Measurements from ENCODE around the gene INKA2.

Gene INKA2

DNA sequence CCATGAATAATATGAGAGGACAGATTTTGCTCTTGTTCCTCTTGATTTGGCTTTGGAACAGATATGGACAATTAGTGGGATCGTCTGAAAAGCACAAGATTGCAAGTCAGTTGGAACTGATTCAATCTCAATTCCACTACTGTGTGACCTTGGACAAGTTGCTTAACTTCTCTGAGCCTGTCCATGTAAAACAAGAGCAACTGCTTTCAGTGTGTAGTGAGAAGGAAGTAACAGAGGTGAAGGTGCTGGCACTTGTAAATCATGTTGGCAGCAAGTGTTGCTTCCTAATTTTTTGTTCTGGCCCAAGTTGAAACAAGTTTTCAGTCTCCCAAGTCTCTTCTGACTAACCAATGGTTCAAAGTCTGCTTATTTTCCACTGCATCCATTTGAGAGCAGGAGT, 15.3 kb downstream of the INKA2 start:
- Histone ChIP-seq H3K27me3 (ENCODE audit: insufficient read depth, low read length, poor library complexity) (no peaks in the 10 kb centered on the region), H3K23ac (ENCODE audit: low read length) (no peak overlapping the region), H2BK15ac (replicated peaks; ENCODE audit: low read depth) (no peak overlapping the region), H4K5ac (ENCODE audit: low read length) (no peak overlapping the region), H3K4me3 (ENCODE audit: low read length) (no peak overlapping the region), H3K9ac (ENCODE audit: low read length) (no peak overlapping the region), H2BK120ac (ENCODE audit: low read depth, low read length) (no peak overlapping the region), H3K56ac (ENCODE audit: low read length) (no peak overlapping the region), H3K36me3 (ENCODE audit: control insufficient read depth, insufficient read depth, low read length) (no peaks in the 10 kb centered on the region), H4K8ac (ENCODE audit: low read depth, low read length) (no peak overlapping the region), H3K4ac (ENCODE audit: low read depth, low read length) (no peak overlapping the region), H3K79me2 (ENCODE audit: control insufficient read depth, insufficient read depth, low read length) (no peaks in the 10 kb centered on the region), H2AK5ac (ENCODE audit: low read length) (no peak overlapping the region), H3K18ac (ENCODE audit: low read length) (no peak overlapping the region), H3K79me1 (ENCODE audit: low read length) (no peaks in the 10 kb centered on the region), H3K4me1 (ENCODE audit: control insufficient read depth, low read depth, low read length) (peaks cover 6% of the 10 kb centered on the region), H3K4me2 (ENCODE audit: low read length) (no peak overlapping the region), H3K27ac (ENCODE audit: low read depth, low read length) (no peak overlapping the region), H2BK5ac (ENCODE audit: low read length) (no peak overlapping the region)
- no peak for DNase-seq
- WGBS (ENCODE audit: extremely low coverage, insufficient coverage, low lambda C conversion rate) = no CpG with 5 or more reads among the region's 1 CpG

DNA sequence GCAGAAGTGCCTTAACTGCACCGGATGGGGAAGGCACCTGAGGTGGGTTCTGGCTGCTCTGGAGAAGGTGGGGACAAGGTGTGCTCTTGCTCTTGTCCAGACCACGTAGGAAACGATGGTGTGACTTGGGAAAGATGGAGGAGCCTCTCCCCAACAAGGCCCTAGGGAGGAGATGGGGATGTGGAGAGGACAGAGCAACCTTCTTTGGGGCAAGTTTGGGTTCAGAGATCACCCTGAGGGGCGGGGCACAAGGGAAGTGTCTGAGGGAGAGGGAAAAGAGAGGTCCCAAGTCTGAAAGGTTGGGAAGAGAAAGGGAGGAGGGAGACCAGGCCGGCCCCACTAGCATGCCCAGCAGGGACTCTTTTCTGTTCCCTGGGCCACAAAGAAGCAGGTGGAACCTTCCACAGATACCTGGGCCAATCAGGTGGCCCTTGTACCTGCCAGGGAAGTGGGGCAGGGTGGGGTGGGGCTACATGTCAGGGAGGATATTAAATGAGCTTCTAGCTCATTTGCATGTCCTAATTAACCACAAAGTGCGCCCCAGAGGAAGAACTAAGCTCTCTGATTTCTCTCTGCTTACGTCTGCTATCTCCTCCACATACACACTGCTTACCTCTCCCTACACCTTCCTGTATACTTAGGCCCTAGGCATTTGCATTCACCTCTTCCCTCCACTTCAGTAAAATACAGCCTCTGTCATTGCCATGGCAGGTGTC, 15.9 kb downstream of the INKA2 start:
- Histone ChIP-seq H3K27me3 (ENCODE audit: insufficient read depth, low read length, poor library complexity) (no peaks in the 10 kb centered on the region), H4K8ac (ENCODE audit: low read depth, low read length) (no peak overlapping the region), H3K23ac (ENCODE audit: low read length) (no peak overlapping the region), H3K4ac (ENCODE audit: low read depth, low read length) (no peak overlapping the region), H3K27ac (ENCODE audit: low read depth, low read length) (no peak overlapping the region), H3K4me3 (ENCODE audit: low read length) (no peak overlapping the region), H3K9ac (ENCODE audit: low read length) (no peak overlapping the region), H2AK5ac (ENCODE audit: low read length) (no peak overlapping the region), H3K4me2 (ENCODE audit: low read length) (no peak overlapping the region), H2BK5ac (ENCODE audit: low read length) (no peak overlapping the region), H3K18ac (ENCODE audit: low read length) (no peak overlapping the region), H2BK120ac (ENCODE audit: low read depth, low read length) (no peak overlapping the region), H3K56ac (ENCODE audit: low read length) (no peak overlapping the region), H3K36me3 (ENCODE audit: control insufficient read depth, insufficient read depth, low read length) (no peaks in the 10 kb centered on the region), H3K79me2 (ENCODE audit: control insufficient read depth, insufficient read depth, low read length) (no peaks in the 10 kb centered on the region), H3K79me1 (ENCODE audit: low read length) (no peaks in the 10 kb centered on the region), H4K5ac (ENCODE audit: low read length) (no peak overlapping the region), H3K4me1 (ENCODE audit: control insufficient read depth, low read depth, low read length) (peaks cover 6% of the 10 kb centered on the region), H2BK15ac (replicated peaks; ENCODE audit: low read depth) (no peak overlapping the region)
- no CpG with 5 or more reads among the region's 7 CpGs for WGBS (ENCODE audit: extremely low coverage, insufficient coverage, low lambda C conversion rate)
- DNase-seq = no peak

DNA sequence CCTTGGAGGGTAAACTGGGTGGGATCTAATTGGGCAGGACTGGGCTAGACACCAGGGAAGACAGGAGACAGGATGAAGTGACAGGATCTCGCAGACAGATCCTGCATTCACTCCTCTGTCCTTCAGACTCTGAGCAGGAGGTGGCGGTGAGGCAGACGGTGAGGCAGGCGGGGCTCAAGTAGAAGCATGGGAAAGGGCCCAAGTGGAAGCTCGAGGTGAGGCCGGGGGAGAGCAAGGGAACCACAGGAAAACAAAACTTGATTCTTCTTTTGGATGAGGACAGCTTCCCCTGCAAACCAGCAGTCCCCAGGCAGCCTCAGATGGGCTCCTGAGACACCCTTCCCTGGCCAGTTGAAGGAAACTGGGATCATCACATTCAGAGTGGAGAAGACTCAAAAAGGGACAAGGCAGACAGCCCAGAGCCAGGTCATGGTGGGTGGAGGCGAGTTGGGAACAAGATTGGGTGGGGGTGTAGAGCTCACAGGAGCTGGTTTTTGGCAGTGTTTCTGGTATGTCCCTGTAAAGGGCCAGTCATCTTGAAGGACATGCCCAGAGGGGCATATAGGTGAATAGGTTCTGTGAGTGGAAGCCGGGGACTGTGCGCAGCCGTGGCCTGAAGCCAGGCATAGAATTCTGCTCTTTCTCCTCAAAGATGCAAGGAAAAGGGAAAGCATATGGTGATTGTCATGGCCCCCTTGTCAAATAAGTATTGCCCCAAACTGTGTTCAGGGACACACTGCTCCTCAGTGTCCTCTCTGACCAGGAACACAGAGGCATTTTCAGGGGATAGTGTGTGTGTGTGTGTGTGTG, 18.0 kb downstream of the INKA2 start:
- no peak overlapping the region for H2BK5ac ChIP-seq (ENCODE audit: low read length)
- no peak overlapping the region for H3K18ac ChIP-seq (ENCODE audit: low read length)
- no peaks in the 10 kb centered on the region for H3K79me2 ChIP-seq (ENCODE audit: control insufficient read depth, insufficient read depth, low read length)
- no peak overlapping the region for H3K27ac ChIP-seq (ENCODE audit: low read depth, low read length)
- no peak overlapping the region for H3K23ac ChIP-seq (ENCODE audit: low read length)
- no peak overlapping the region for H3K9ac ChIP-seq (ENCODE audit: low read length)
- no peak overlapping the region for H3K4me3 ChIP-seq (ENCODE audit: low read length)
- peaks cover 7% of the 10 kb centered on the region for H3K4me1 ChIP-seq (ENCODE audit: control insufficient read depth, low read depth, low read length)
- no peak overlapping the region for H4K8ac ChIP-seq (ENCODE audit: low read depth, low read length)
- no peak overlapping the region for H2BK120ac ChIP-seq (ENCODE audit: low read depth, low read length)
- no peak overlapping the region for H2AK5ac ChIP-seq (ENCODE audit: low read length)
- no peaks in the 10 kb centered on the region for H3K36me3 ChIP-seq (ENCODE audit: control insufficient read depth, insufficient read depth, low read length)
- H3K79me1 ChIP-seq (ENCODE audit: low read length) = no peaks in the 10 kb centered on the region
- H3K4me2 ChIP-seq (ENCODE audit: low read length) = no peak overlapping the region
- no peak for DNase-seq
- no peaks in the 10 kb centered on the region for H3K27me3 ChIP-seq (ENCODE audit: insufficient read depth, low read length, poor library complexity)
- H3K4ac ChIP-seq (ENCODE audit: low read depth, low read length) = no peak overlapping the region
- no peak overlapping the region for H3K56ac ChIP-seq (ENCODE audit: low read length)
- H2BK15ac ChIP-seq (replicated peaks; ENCODE audit: low read depth) = no peak overlapping the region
- no peak overlapping the region for H4K5ac ChIP-seq (ENCODE audit: low read length)
- whole genome bisulfite sequencing (ENCODE audit: extremely low coverage, insufficient coverage, low lambda C conversion rate) = no CpG with 5 or more reads among the region's 10 CpGs

DNA sequence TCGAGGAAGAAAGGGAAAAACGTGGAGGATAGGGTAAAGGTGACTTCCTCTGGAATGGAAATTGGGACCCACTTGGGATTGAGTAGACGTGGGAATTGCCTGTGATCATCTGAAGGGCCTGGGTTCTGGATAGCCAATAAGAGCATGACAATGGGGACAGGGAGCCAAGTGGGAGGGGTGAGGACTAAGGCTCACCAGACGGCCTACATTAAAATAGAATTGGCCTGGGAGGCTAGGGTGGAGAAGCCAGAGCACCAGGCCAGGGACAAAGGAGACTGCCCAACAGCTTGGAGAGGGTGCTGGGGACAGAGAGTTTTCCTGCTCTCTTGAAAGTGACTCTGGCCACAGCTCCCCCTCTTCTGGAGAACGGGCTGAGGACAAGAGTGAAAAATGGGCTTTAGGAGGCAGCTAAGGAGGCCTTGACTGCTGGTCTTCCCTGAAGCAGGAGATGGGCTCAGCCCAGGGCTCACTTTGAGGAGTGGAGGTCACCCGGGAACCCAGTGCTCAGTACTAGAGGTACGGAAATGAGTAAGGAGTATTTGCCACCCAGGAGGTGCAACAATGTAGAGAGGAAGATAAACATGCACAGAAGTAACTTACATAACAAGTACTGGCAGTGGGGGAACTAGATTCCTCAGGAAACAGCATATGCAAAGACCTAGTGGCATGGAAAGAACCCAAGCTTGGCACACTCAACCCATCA, 18.8 kb downstream of the INKA2 start:
- no peak overlapping the region for H3K4me3 ChIP-seq (ENCODE audit: low read length)

DNA sequence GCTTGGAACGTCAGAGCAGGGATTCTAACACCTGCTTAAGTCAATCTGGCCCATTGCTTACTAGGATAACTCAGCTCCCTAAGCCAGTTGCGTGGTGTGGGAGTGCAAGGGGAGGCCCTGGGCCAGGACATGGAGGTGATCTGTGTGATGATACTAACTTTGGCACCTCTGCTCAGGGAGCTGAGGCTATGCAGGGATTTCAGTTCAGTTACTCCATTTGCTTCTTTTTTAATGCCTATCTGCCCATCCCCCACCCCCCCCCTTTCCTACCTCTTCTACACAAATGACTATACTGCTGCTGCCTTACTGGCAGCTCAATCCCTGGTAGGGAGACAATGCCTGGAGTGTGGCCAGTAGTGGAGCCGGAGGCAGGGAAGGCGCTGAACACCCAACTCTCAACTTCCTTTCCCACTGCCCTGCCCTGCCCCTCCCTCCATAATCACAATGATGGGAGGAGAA, 19.5 kb downstream of the INKA2 start:
- H3K4me3 ChIP-seq (ENCODE audit: low read length) = no peak overlapping the region
- no peak overlapping the region for H3K9ac ChIP-seq (ENCODE audit: low read length)
- no peak for DNase-seq
- H3K56ac ChIP-seq (ENCODE audit: low read length) = no peak overlapping the region
- no peak overlapping the region for H3K23ac ChIP-seq (ENCODE audit: low read length)
- no peak overlapping the region for H3K4ac ChIP-seq (ENCODE audit: low read depth, low read length)
- no peaks in the 10 kb centered on the region for H3K79me1 ChIP-seq (ENCODE audit: low read length)
- H3K4me2 ChIP-seq (ENCODE audit: low read length) = no peak overlapping the region
- peaks cover 7% of the 10 kb centered on the region for H3K4me1 ChIP-seq (ENCODE audit: control insufficient read depth, low read depth, low read length)
- H2BK120ac ChIP-seq (ENCODE audit: low read depth, low read length) = no peak overlapping the region
- no peaks in the 10 kb centered on the region for H3K79me2 ChIP-seq (ENCODE audit: control insufficient read depth, insufficient read depth, low read length)
- H3K27me3 ChIP-seq (ENCODE audit: insufficient read depth, low read length, poor library complexity) = no peaks in the 10 kb centered on the region
- H2BK15ac ChIP-seq (replicated peaks; ENCODE audit: low read depth) = no peak overlapping the region
- no peak overlapping the region for H2BK5ac ChIP-seq (ENCODE audit: low read length)
- H2AK5ac ChIP-seq (ENCODE audit: low read length) = no peak overlapping the region
- no CpG with 5 or more reads among the region's 4 CpGs for WGBS (ENCODE audit: extremely low coverage, insufficient coverage, low lambda C conversion rate)
- no peaks in the 10 kb centered on the region for H3K36me3 ChIP-seq (ENCODE audit: control insufficient read depth, insufficient read depth, low read length)
- no peak overlapping the region for H4K8ac ChIP-seq (ENCODE audit: low read depth, low read length)
- H4K5ac ChIP-seq (ENCODE audit: low read length) = no peak overlapping the region
- H3K18ac ChIP-seq (ENCODE audit: low read length) = no peak overlapping the region
- H3K27ac ChIP-seq (ENCODE audit: low read depth, low read length) = no peak overlapping the region

More for the DNA sequence above, 18.8 kb downstream of the INKA2 start:
- Histone ChIP-seq H3K4me2 (ENCODE audit: low read length) (no peak overlapping the region), H3K9ac (ENCODE audit: low read length) (no peak overlapping the region), H3K27ac (ENCODE audit: low read depth, low read length) (no peak overlapping the region), H3K27me3 (ENCODE audit: insufficient read depth, low read length, poor library complexity) (no peaks in the 10 kb centered on the region), H3K79me1 (ENCODE audit: low read length) (no peaks in the 10 kb centered on the region), H2AK5ac (ENCODE audit: low read length) (no peak overlapping the region), H3K18ac (ENCODE audit: low read length) (no peak overlapping the region), H2BK5ac (ENCODE audit: low read length) (no peak overlapping the region), H2BK15ac (replicated peaks; ENCODE audit: low read depth) (no peak overlapping the region), H3K4me1 (ENCODE audit: control insufficient read depth, low read depth, low read length) (peaks cover 9% of the 10 kb centered on the region), H4K5ac (ENCODE audit: low read length) (no peak overlapping the region), H3K23ac (ENCODE audit: low read length) (no peak overlapping the region), H3K4ac (ENCODE audit: low read depth, low read length) (no peak overlapping the region), H2BK120ac (ENCODE audit: low read depth, low read length) (no peak overlapping the region), H3K56ac (ENCODE audit: low read length) (no peak overlapping the region), H3K79me2 (ENCODE audit: control insufficient read depth, insufficient read depth, low read length) (no peaks in the 10 kb centered on the region), H4K8ac (ENCODE audit: low read depth, low read length) (no peak overlapping the region), H3K36me3 (ENCODE audit: control insufficient read depth, insufficient read depth, low read length) (no peaks in the 10 kb centered on the region)
- no CpG with 5 or more reads among the region's 7 CpGs for WGBS (ENCODE audit: extremely low coverage, insufficient coverage, low lambda C conversion rate)
- no peak for DNase-seq
